ENCODE results near the gene SERPINA4.
"Not testable (repeated sequence)": the region's sequence is repeated elsewhere in the genome, so short reads cannot be mapped to it uniquely, and the experiment has no call there.

The SERPINA4 gene

GRCh38 chr14:94569381-94570001 lies 8.2 kb downstream of the SERPINA4 start:
- DNase-seq (ENCODE audit: low spot score): no peak

GRCh38 chr14:94570002-94570400 lies 8.8 kb downstream of the SERPINA4 start:
- DNase-seq (ENCODE audit: low spot score): no peak

- DNase-seq (ENCODE audit: low spot score): no peak
These were observed 9.2 kb downstream of the SERPINA4 start for GRCh38 chr14:94570440-94570839.

- DNase-seq (ENCODE audit: low spot score): no peak
These were observed 10.2 kb downstream of the SERPINA4 start for GRCh38 chr14:94571395-94571794.

GRCh38 chr14:94571950-94572349 lies 10.7 kb downstream of the SERPINA4 start:
- DNase-seq (ENCODE audit: low spot score): no peak

GRCh38 chr14:94572637-94573303 lies 11.5 kb downstream of the SERPINA4 start:
- DNase-seq (ENCODE audit: low spot score): peak; percentile 40

GRCh38 chr14:94573475-94574277 lies 12.4 kb downstream of the SERPINA4 start:
- DNase-seq (ENCODE audit: low spot score): no peak

- DNase-seq (ENCODE audit: low spot score): no peak
These were observed 13.1 kb downstream of the SERPINA4 start for GRCh38 chr14:94574336-94574735.

- no peak for DNase-seq (ENCODE audit: low spot score)
These were observed 14.7 kb downstream of the SERPINA4 start for GRCh38 chr14:94575730-94576585.

GRCh38 chr14:94577472-94577871 lies 16.2 kb downstream of the SERPINA4 start:
- DNase-seq (ENCODE audit: low spot score): not testable (repeated sequence)

GRCh38 chr14:94578712-94579111 lies 17.5 kb downstream of the SERPINA4 start:
- DNase-seq (ENCODE audit: low spot score): no peak

GRCh38 chr14:94581127-94581999 lies 20.1 kb downstream of the SERPINA4 start, which contains the start of gene SERPINA5:
SERPINA5 (plus strand) TSS chr14:94581426; CDS start chr14:94587363, 5,937 bp downstream.
- peak; percentile 73 for DNase-seq (ENCODE audit: low spot score)

GRCh38 chr14:94582199-94582750 lies 21.0 kb downstream of the SERPINA4 start:
- no peak for DNase-seq (ENCODE audit: low spot score)

GRCh38 chr14:94582851-94583250 lies 21.6 kb downstream of the SERPINA4 start:
- DNase-seq (ENCODE audit: low spot score): no peak

GRCh38 chr14:94583557-94583956 lies 22.3 kb downstream of the SERPINA4 start:
- DNase-seq (ENCODE audit: low spot score): no peak

- no peak for DNase-seq (ENCODE audit: low spot score)
These were observed 23.5 kb downstream of the SERPINA4 start for GRCh38 chr14:94584591-94585280.

GRCh38 chr14:94586635-94587034 lies 25.4 kb downstream of the SERPINA4 start:
- no peak for DNase-seq (ENCODE audit: low spot score)

GRCh38 chr14:94588311-94588710 lies 27.1 kb downstream of the SERPINA4 start:
- no peak for DNase-seq (ENCODE audit: low spot score)

- DNase-seq (ENCODE audit: low spot score): no peak
These were observed 29.8 kb downstream of the SERPINA4 start for GRCh38 chr14:94591073-94591472.

- no peak for DNase-seq (ENCODE audit: low spot score)
These were observed 30.6 kb downstream of the SERPINA4 start for GRCh38 chr14:94591871-94592270.
